PFSK-1 (cell line): ENCODE data around the gene PSME2.

Source experiments
- POLR2AphosphoS5 ChIP-seq: IDR thresholded peaks from 2 replicates; pipeline ENCODE4 v1.6.1; 2012; ENCODE audit warnings: low read depth, mild to moderate bottlenecking, control low read depth, low read length, moderate library complexity
- SIN3A ChIP-seq: IDR thresholded peaks from 2 replicates; pipeline ENCODE4 v1.6.1; 2012; ENCODE audit warnings: mild to moderate bottlenecking, low read length, moderate library complexity, borderline replicate concordance; ENCODE audit not compliant: insufficient read depth

DNA sequence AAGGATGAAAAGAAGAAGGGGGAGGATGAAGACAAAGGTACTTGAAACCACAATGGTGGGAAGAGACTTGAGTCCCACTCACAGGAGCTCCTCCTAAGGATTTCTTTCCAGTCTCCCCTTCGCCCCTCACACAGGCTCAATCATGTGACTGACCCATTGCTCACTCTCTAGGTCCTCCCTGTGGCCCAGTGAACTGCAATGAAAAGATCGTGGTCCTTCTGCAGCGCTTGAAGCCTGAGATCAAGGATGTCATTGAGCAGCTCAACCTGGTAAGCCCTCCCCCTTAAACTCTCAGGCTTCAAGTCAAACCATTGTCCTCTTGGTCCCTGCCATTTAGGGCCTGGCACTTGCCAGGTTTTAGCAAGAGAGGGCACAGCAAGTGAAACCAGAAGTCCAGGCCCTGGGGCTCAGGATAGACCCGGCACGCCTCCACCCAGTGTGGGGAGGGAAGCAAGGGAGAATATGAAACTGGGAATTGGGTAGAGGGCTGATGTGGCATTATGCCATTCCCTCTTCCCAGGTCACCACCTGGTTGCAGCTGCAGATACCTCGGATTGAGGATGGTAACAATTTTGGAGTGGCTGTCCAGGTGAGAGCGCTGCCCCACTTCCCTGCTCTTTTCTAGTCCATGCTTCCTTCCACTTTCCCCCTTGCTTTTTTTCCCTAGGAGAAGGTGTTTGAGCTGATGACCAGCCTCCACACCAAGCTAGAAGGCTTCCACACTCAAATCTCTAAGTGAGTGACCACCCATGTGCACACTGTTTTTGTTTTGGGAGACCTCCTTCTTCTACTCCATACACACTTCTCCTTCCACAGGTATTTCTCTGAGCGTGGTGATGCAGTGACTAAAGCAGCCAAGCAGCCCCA is 8.6 kb downstream of the PSME2 start:
- TF ChIP-seq POLR2AphosphoS5: no peak
- TF ChIP-seq SIN3A: no peak
